ENCODE measurements around the gene DGCR6L.
A peak's percentile ranks its signal among the peaks of the same experiment; 100 is the strongest.
"Not testable (repeated sequence)": the region's sequence is repeated elsewhere in the genome, so short reads cannot be mapped to it uniquely, and the experiment has no call there.

Gene DGCR6L

DNA sequence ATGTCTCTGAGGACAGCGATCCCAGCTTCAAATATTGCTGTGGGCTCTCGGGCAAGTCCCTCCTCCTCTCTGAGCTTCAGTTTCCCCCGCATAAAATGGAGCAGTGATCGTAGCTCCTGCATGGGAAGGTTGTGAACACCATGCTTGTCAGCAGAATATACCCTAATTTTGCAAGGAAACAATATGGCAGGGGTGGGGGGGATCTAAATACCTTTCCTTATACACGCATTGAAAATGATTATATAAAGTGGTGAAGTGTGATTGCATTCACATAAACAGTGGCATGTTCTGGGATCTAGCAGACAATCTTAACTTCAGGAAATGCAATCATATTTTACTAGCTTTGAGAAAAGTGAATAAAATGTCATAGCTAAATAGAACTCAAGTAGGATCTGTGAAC, 27.8 kb downstream of the DGCR6L start:
- ChIA-PET CTCF (interaction anchor here (0.7 to 1.4 kb wide), 4 partner anchors 24 to 135 kb away, joined by 3 read pairs; no protein-coding TSS in a partner anchor), POLR2A (interaction anchor here (1.5 kb wide), 1 partner anchor 28 kb away, joined by 5 read pairs; the partner anchor contains the start of gene DGCR6L)
- no peak for DNase-seq (ENCODE audit: extremely low spot score)
- TF ChIP-seq CTBP1 (IDR thresholded peaks at IDR 0.05; ENCODE audit: borderline replicate concordance) = no peak

DNA sequence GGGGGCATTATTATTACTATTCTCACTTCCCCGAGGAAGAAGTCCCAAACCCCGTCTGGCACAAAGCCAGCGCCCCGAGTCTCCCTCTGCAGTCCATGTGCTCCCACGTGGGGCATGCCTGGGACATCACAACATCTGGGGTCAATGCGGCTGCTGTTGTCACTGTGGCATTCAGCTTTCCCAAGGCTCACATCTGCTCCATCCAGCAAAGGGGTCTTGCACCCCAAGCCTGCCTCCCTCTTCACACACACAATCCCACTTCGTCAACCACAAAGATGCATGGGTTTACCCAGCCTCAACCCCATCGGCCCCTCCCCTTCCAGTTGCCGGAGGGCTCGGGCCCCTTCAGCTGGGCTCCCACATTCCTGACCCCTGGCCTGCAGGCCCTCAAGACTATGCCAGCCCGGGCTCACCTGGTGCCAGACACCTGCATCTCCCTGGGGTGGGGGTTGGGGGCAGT, 28.2 kb downstream of the DGCR6L start:
- TF ChIP-seq ZNF384 (IDR thresholded peaks at IDR 0.05) (no peak), FOXA1 (IDR thresholded peaks at IDR 0.05) (no peak), FOXK2 (IDR thresholded peaks at IDR 0.05) (no peak), LEF1 (IDR thresholded peaks at IDR 0.05; ENCODE audit: borderline replicate concordance) (no peak), ARNT (IDR thresholded peaks at IDR 0.05) (no peak), L3MBTL2 (conservative IDR thresholded peaks at IDR 0.05) (no peak), SP1 (IDR thresholded peaks at IDR 0.05) (no peak), CTBP1 (IDR thresholded peaks at IDR 0.05; ENCODE audit: borderline replicate concordance) (no peak), NFRKB (IDR thresholded peaks at IDR 0.05) (no peak), HDGF (IDR thresholded peaks at IDR 0.05; ENCODE audit: borderline replicate concordance) (no peak), ELF4 (IDR thresholded peaks at IDR 0.05) (no peak), BHLHE40 (IDR thresholded peaks at IDR 0.05; ENCODE audit: borderline replicate concordance) (no peak), TARDBP (IDR thresholded peaks at IDR 0.05) (no peak), FOXM1 (IDR thresholded peaks at IDR 0.05; ENCODE audit: borderline replicate concordance) (no peak), SUZ12 (IDR thresholded peaks at IDR 0.05) (no peak)
- TF ChIP-seq, protein P1, sequence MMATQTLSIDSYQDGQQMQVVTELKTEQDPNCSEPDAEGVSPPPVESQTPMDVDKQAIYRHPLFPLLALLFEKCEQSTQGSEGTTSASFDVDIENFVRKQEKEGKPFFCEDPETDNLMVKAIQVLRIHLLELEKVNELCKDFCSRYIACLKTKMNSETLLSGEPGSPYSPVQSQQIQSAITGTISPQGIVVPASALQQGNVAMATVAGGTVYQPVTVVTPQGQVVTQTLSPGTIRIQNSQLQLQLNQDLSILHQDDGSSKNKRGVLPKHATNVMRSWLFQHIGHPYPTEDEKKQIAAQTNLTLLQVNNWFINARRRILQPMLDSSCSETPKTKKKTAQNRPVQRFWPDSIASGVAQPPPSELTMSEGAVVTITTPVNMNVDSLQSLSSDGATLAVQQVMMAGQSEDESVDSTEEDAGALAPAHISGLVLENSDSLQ (IDR thresholded peaks at IDR 0.05) = no peak
- POLR2A ChIA-PET = interaction anchor here (1.5 kb wide), 1 partner anchor 28 kb away, joined by 5 read pairs; the partner anchor contains the start of gene DGCR6L
- CTCF ChIA-PET = interaction anchor here (1.1 to 1.4 kb wide), 2 partner anchors 26 to 135 kb away, joined by 3 read pairs; no protein-coding TSS in a partner anchor
- DNase-seq (ENCODE audit: extremely low spot score) = no peak

DNA sequence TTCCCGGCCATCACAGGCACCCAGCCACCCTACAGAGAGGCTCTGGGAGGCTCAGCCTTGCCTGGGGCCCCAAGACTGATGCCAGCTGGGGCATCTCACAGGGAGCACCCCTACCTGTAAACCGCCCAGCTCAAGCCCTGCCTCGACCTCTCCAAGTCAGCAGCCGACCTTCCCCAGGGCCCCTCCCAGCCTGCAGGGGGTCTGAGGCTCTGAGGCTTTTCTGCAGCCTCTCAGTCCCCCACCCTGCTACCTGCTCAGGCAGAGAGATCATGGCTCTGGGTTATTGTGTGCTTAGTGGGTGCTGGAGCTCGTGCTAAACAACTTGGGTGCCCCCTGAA, 28.6 kb downstream of the DGCR6L start:
- DNase-seq (ENCODE audit: extremely low spot score) = no peak
- TF ChIP-seq ELF4 (IDR thresholded peaks at IDR 0.05) (no peak), FOXA1 (IDR thresholded peaks at IDR 0.05) (no peak), SUZ12 (IDR thresholded peaks at IDR 0.05) (no peak), ZNF384 (IDR thresholded peaks at IDR 0.05) (no peak), NFRKB (IDR thresholded peaks at IDR 0.05) (no peak), CTBP1 (IDR thresholded peaks at IDR 0.05; ENCODE audit: borderline replicate concordance) (no peak), TARDBP (IDR thresholded peaks at IDR 0.05) (no peak), LEF1 (IDR thresholded peaks at IDR 0.05; ENCODE audit: borderline replicate concordance) (no peak), SP1 (IDR thresholded peaks at IDR 0.05) (no peak), ARNT (IDR thresholded peaks at IDR 0.05) (no peak), BHLHE40 (IDR thresholded peaks at IDR 0.05; ENCODE audit: borderline replicate concordance) (no peak)
- TF ChIP-seq, protein P1 (IDR thresholded peaks at IDR 0.05) = no peak
- CTCF ChIA-PET = interaction anchor here (1.1 to 1.4 kb wide), 2 partner anchors 27 to 134 kb away, joined by 3 read pairs; no protein-coding TSS in a partner anchor
- POLR2A ChIA-PET = interaction anchor here (1.5 kb wide), 1 partner anchor 29 kb away, joined by 5 read pairs; the partner anchor contains the start of gene DGCR6L

DNA sequence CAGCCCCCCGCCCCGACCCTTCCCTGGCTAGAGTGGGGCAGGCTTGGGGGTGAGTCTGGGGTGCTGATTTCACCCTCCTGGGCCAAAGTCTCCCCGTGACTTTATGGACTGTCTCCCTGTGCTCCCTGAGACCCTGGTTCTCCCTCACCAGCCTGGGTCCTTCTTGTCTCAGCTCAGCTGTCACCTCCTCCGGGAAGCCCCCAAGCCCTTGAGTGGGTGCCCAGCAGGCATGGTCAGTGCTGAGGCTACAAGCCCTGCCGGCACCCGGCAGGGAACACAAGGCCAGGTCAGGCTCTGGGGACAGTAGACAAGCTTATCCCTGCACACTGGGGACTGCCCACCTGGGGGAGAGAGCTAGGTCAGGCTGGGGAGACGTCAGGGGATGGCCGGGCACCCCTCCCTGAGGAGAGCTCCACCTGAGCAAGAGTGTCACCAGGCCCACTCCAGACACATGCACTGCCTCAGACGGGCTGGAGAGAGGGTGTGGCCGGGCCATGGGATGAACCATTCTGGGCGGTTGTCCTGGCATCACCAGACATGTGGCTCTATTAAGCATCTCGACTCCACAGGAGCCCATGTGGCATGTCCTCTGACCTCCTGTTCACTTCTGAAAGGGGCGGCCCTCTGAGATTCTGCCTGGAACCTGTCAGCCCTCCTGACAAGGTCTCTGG, 29.1 kb downstream of the DGCR6L start:
- TF ChIP-seq ZNF384 (IDR thresholded peaks at IDR 0.05) = no peak
- no peak for TF ChIP-seq ELF4 (IDR thresholded peaks at IDR 0.05)
- no peak for TF ChIP-seq BHLHE40 (IDR thresholded peaks at IDR 0.05; ENCODE audit: borderline replicate concordance)
- CTCF ChIA-PET = no interaction called here
- POLR2A ChIA-PET = interaction anchor here (1.5 kb wide), 1 partner anchor 29 kb away, joined by 5 read pairs; the partner anchor contains the start of gene DGCR6L
- no peak for DNase-seq (ENCODE audit: extremely low spot score)

DNA sequence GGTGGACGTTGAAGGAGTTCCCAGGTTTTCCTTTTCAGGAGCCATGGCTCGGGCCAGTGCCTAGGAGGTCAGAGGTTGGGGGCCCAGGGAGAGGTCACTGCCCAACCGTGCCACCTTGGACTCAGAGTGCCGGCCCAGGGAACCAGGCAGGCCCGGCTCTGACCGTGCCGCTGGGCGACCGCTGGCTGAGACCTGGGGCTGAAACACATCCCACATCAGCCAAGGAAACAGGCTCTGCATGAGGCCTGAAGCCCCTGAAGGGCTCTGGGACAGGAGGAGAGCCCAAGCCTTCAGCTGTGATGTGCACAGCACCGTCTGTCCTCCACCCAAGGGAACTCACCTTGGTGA, 29.8 kb downstream of the DGCR6L start:
- POLR2A ChIA-PET = no interaction called here
- no peak for DNase-seq (ENCODE audit: extremely low spot score)
- TF ChIP-seq LEF1 (IDR thresholded peaks at IDR 0.05; ENCODE audit: borderline replicate concordance) (no peak), FOXM1 (IDR thresholded peaks at IDR 0.05; ENCODE audit: borderline replicate concordance) (no peak), TARDBP (IDR thresholded peaks at IDR 0.05) (no peak), CTBP1 (IDR thresholded peaks at IDR 0.05; ENCODE audit: borderline replicate concordance) (no peak), NFRKB (IDR thresholded peaks at IDR 0.05) (no peak), ZNF384 (IDR thresholded peaks at IDR 0.05) (no peak), SP1 (IDR thresholded peaks at IDR 0.05) (no peak), FOXK2 (IDR thresholded peaks at IDR 0.05) (no peak), HDGF (IDR thresholded peaks at IDR 0.05; ENCODE audit: borderline replicate concordance) (no peak), L3MBTL2 (conservative IDR thresholded peaks at IDR 0.05) (no peak), ARNT (IDR thresholded peaks at IDR 0.05) (no peak), SUZ12 (IDR thresholded peaks at IDR 0.05) (no peak), FOXA1 (IDR thresholded peaks at IDR 0.05) (no peak), ELF4 (IDR thresholded peaks at IDR 0.05) (no peak), BHLHE40 (IDR thresholded peaks at IDR 0.05; ENCODE audit: borderline replicate concordance) (no peak)
- TF ChIP-seq, protein P1 (IDR thresholded peaks at IDR 0.05) = no peak
- CTCF ChIA-PET = no interaction called here

DNA sequence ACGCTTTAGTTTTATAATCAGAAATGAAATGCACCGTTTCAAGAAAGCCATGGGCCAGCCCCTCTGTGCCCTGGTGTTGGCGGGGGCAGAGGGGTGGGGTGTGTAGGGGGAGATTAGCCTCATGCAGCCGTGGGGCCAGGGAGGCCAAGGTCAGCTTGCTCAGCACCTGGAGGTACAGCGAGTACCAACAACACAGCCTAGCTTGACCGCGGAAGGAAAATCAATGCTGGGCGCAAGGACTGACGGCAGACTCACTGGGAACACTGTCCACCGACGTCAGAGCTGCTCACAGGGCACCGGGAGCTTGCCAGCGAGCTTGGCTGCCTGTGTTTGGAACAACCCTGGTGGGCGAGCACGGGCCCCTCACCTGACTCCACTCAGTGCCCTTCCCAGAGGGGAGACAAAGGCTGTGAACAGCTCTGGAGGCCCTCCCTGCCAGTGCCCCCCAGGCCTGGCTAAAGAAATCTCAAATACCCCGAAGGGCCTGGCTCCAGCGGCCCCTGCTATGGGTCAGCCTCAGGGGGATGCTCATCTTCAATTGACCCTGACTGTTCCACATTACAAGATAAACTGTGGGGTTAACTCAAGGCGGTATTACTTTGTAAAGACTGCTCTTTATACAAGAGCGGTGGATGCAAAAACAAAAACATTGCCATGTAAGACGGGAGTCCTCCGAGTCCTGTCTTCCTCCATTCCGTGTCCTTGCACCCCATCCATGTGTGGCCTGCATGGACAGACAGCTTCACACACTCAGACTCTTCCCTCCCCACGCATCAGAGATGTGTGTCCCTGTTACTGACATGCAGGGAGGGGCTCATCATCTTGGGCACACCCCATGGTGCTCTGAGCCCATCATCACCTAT, 30.4 kb downstream of the DGCR6L start:
- CTCF ChIA-PET = interaction anchor here (0.6 kb wide), 1 partner anchor 217 kb away, joined by 3 read pairs; no protein-coding TSS in a partner anchor
- DNase-seq (ENCODE audit: extremely low spot score); POLR2A ChIA-PET: not testable (repeated sequence)

DNA sequence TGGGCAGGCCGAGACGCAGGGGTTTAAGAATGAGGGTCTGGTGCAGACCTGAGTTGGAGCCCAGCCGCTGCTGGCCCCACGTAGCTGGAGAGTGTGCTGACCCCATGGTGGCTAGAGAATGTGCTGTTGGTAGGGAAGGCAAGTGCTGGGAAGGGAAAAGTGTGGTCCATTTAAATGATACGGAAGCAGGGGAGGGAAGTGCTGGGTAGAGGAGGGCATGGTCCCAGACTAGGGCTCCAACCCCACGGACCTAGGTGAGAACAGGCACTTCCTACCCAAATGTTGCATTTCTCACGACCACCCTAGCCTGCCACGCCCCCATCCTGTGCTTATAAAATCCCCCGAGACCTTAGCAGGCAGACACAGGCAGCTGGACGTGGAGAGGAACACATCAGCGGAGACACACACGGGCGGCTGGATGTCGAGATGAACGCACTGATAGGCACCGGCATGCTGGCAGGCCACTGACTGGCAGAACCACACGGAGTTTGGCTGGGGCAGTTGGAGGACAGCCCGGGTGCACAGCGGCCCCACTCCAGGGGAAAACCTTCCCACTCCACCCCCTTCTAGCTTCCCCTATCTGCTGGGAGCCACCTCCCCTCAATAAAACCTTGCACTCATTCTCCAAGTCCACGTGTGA, 33.0 kb downstream of the DGCR6L start:
- POLR2A ChIA-PET; DNase-seq (ENCODE audit: extremely low spot score); CTCF ChIA-PET: not testable (repeated sequence)

DNA sequence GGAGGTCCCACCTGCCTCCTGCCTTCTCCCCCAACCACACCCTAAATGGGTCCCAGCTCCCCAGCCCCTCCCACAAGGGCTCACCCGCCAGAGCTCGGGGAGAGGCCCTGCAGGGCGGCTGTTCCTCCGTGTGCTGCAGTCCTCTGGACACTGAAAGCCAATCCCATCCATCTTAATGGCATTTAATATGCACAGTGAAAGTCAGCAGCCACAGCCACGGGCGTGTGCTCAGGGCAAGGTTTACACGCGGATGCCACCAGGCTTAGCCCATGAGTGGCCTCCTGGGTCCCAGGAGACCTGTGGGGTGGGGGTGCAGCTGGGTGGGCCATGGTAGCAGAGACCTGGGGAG, 33.6 kb downstream of the DGCR6L start:
- DNase-seq (ENCODE audit: extremely low spot score); CTCF ChIA-PET; POLR2A ChIA-PET: not testable (repeated sequence)

DNA sequence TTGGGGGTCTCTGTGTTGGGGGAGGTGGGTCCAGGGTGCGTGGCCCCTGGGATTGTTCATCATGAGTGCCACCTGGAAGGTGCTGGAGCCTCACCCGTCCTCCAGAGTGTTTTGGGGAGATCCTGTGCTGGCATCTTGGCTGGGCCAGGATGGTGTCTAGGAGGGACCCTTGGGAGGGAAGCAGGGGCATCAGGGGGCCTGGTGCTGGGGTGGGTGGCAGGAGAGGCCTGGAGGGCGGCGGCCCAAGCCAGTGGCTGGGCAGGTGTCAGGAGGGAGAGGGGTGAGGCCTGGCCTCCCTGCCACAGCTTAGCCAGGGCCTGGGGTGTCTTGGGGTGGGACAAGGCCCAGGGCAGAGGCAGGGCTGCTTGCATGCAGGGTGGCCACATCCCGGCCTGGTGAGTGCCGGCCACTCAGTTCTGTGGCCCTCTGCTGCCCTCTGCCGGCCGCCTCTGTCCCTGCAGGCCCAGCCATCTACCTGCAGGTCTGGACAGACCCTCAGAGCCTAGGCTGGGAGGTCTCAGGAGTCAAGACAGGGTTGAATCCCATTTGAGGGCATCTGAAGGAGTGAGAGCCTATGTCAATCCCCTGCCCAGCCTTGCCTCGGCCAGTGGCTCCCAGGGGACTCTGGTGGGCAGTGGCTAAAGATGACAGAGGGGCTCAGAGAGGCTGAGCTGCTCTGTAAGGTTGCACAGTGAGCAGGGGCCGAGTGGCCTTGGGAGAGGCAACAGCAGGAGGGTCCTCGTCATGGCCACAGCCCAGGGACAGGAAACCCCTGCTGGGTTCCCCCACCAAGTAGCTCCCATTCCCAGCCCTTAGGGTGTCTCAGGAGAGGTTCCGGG, 34.2 kb downstream of the DGCR6L start:
- CTCF ChIA-PET = interaction anchor here (1.1 kb wide), 1 partner anchor 132 kb away, joined by 3 read pairs; no protein-coding TSS in a partner anchor
- DNase-seq (ENCODE audit: extremely low spot score) = peak; percentile 71
- POLR2A ChIA-PET = not testable (repeated sequence)
